Testis (tissue), 3 donors: ENCODE data around the gene SLITRK3. TPM values are rescaled to one million over a fixed set of nuclear protein-coding genes. Genes with fewer than 3 reads are reported as not detected.
A peak's percentile ranks its signal among the peaks of the same experiment; 100 is the strongest.

Source experiments
- DNase-seq: peaks from one replicate; pipeline ENCODE4 v3.0.0-alpha.2; 2019
- H3K27ac ChIP-seq, 2 donors: fragments of 200-600 bp; sonication (generic); one replicate each; pipeline ENCODE4 v1.5.1; 2019
- H3K27me3 ChIP-seq: fragments of 200-600 bp; sonication (generic); one replicate; pipeline ENCODE4 v1.5.1; 2019
- H3K36me3 ChIP-seq: fragments of 200-600 bp; sonication (generic); one replicate; pipeline ENCODE4 v1.5.1; 2017; ENCODE audit warnings: low read depth; ENCODE audit errors: missing control alignments
- H3K4me1 ChIP-seq: fragments of 200-600 bp; sonication (generic); one replicate; pipeline ENCODE4 v1.5.1; 2019
- H3K4me3 ChIP-seq, 2 donors: fragments of 200-600 bp; sonication (generic); one replicate each; pipeline ENCODE4 v1.5.1; 2017 to 2019
- H3K9me3 ChIP-seq: fragments of 200-600 bp; sonication (generic); one replicate; pipeline ENCODE4 v1.5.1; 2017
- POLR2A ChIP-seq: fragments of 450-650 bp; IDR thresholded peaks from one replicate; pipeline ENCODE4 v1.6.1; 2017; ENCODE audit warnings: antibody characterized with exemption, mild to moderate bottlenecking, moderate library complexity
- WGBS, 2 donors: methylation state at CpG; one replicate each; pipeline ENCODE4 v1.1.5; 2018; 5-methylcytosine and 5-hydroxymethylcytosine counted together
- intact Hi-C: fragments of 100-400 bp; cut with DNase I; formaldehyde crosslinking; loops from one replicate; pipeline ENCODE4 v1.15.1; 2023; ENCODE audit warnings: low total_unique reads
- polyA plus RNA-seq: library from polyadenylated mRNA; stranded (reverse); fragments of 350-450 nt; fragmentation: Illumina TruSeq; extraction: RNeasy Lipid Tissue Mini Kit (QIAGEN cat#74804); gene quantifications from one replicate; pipeline ENCODE4 v1.2.3, GENCODE V29; 2014; ENCODE audit warnings: low read depth, low replicate concordance; ENCODE audit not compliant: insufficient read depth
- total RNA-seq, 2 donors: library from RNA; depleted of rRNA; stranded (reverse); fragments of >200 nt; gene quantifications; one replicate each; pipeline ENCODE4 v1.2.3, GENCODE V29; 2016
- TF ChIP-seq, protein P1 (sequence below), 3 experiments: fragments of 450-650 bp in 2 of 3; fragments of 200-600 bp in 1 of 3; sonication (generic) in 1 of 3; IDR thresholded peaks; one replicate each; pipeline ENCODE4 v1.5.1; 2016 to 2019; ENCODE audit warnings: antibody characterized with exemption in 3 of 3, mild to moderate bottlenecking in 2 of 3, moderate library complexity in 1 of 3

Gene SLITRK3
- total and polyA plus RNA-seq, 3 donors from 2014 or later, result 0.06 to 1.6 (median 0.16) TPM

DNA sequence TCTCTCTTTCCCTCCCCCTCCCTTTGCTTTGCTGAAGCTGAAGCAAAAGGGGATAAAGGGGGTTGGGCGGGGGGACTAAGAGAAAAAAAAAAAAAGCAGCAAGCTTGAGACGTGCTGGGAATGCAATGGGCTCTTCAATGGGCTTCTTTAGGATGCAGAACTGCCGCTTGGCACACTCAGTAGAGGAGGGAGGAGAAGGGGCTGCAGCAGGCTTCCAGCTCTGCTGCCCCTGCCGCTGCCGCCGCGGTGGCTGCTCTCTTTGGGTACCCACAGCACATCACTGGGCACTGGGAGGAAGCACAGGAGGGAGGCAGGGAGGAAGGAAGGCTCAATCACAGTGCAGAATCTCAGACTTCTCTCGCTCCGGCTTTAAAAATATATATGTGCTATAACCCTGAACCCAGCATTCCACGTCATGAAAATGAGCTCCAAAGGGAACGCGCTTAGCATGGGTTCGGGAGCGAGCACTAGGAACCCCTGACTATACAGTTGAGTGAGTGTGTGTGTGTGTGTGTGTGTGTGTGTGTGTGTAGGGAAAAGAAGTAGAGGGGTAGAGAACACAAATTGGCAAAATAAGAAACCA is 3.5 kb downstream of the SLITRK3 start:
- 10 to 12% methylated on average over 14 of the region's 14 CpGs for WGBS, 2 donors
- no peak for DNase-seq
- Histone ChIP-seq H3K4me3 (no peak overlapping the region), H3K36me3 (no peaks in the 10 kb centered on the region), H3K9me3 (no peaks in the 10 kb centered on the region), H3K4me1 (peaks cover 27% of the 10 kb centered on the region), H3K27me3 (peaks cover 8% of the 10 kb centered on the region), H3K27ac (no peak overlapping the region)
- TF ChIP-seq POLR2A, result no peak
- TF ChIP-seq, protein P1, sequence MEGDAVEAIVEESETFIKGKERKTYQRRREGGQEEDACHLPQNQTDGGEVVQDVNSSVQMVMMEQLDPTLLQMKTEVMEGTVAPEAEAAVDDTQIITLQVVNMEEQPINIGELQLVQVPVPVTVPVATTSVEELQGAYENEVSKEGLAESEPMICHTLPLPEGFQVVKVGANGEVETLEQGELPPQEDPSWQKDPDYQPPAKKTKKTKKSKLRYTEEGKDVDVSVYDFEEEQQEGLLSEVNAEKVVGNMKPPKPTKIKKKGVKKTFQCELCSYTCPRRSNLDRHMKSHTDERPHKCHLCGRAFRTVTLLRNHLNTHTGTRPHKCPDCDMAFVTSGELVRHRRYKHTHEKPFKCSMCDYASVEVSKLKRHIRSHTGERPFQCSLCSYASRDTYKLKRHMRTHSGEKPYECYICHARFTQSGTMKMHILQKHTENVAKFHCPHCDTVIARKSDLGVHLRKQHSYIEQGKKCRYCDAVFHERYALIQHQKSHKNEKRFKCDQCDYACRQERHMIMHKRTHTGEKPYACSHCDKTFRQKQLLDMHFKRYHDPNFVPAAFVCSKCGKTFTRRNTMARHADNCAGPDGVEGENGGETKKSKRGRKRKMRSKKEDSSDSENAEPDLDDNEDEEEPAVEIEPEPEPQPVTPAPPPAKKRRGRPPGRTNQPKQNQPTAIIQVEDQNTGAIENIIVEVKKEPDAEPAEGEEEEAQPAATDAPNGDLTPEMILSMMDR (IDR thresholded peaks at IDR 0.05), result no peak
- intact Hi-C loops, result no loop called here

DNA sequence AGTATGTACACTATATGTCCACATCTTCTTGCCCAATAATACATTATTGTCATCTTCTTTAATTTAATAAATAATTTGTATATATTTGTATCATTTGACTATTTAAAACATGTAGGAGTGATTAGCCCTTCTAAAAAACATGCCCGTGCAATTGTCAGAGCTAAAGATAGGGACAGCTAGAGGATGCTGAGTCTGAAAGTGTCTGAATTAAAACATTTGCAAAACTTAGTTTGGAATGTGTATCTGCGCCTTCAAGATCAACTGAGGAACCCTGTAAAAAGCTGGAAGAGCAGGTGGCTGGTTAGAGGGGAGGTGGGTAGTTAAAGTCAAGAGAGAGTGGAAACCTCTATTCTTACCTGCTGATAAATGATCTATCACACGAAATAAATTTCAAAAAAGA is 4.7 kb downstream of the SLITRK3 start:
- peaks cover 19% of the 10 kb centered on the region for H3K4me1 ChIP-seq
- 59 to 63% methylated on average over 3 of the region's 3 CpGs for WGBS, 2 donors
- TF ChIP-seq, protein P1 (IDR thresholded peaks at IDR 0.05), result no peak
- TF ChIP-seq POLR2A, result no peak
- peaks cover 8% of the 10 kb centered on the region for H3K27me3 ChIP-seq
- intact Hi-C loops, result no loop called here
- no peak overlapping the region for H3K27ac ChIP-seq
- no peak for DNase-seq
- no peaks in the 10 kb centered on the region for H3K9me3 ChIP-seq
- H3K36me3 ChIP-seq, result no peaks in the 10 kb centered on the region
- no peak overlapping the region for H3K4me3 ChIP-seq

DNA sequence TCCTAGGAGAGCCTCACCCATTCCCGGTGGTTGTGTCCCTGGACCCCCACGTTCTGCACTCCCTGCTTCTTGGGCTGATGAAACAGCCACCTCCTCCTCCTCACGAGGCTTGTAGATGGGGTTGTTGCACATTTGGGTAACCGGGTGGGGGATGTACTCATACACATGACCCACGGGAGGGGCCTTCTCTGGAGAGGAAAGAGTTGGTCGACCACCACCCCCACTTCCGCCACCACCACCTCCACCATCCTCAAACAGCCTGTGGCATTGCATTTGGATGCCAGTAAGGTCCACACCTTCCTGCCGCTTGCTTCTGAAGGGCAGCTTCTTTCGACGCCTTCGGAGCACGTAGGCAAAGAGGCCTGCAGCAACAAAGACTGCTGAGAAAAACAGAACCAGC is 7.7 kb downstream of the SLITRK3 start:
- no peak for TF ChIP-seq POLR2A
- WGBS, 2 donors, result 66 to 89% methylated on average over 9 to 12 of the region's 12 CpGs
- Histone ChIP-seq H3K27ac (no peak overlapping the region), H3K27me3 (no peaks in the 10 kb centered on the region), H3K4me3 (no peak overlapping the region), H3K9me3 (no peaks in the 10 kb centered on the region), H3K4me1 (peaks cover 1% of the 10 kb centered on the region), H3K36me3 (no peaks in the 10 kb centered on the region)
- no peak for DNase-seq
- intact Hi-C loops, result no loop called here

DNA sequence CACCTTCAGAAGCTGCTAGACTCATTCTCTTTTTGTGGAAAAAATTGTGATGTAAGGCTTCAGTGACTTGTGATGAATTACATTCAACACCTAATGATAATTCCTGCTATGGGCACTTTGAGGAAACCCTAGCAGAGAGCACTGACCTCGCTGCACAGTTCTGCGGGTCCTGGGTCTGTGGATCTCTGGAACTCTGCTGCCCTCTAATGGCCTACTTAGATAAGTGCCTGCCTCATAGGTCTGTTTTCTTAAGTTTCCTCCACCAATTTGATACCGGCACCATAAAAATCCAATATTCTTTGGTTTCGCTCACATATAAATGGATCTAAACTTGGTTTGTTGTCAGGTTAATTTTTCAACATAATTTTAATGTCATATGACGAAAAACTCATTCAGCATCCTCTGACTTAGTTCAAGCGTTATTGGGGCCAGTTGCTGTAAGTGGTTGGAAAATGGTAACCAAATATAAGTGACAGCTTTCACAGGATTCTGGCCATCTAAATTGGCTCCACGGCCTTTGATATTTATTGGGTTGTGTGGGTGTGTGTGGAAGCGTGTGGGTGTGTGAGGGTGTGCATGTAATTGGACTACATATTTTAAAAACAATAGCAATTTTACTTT is 10.4 kb downstream of the SLITRK3 start:
- no peaks in the 10 kb centered on the region for H3K36me3 ChIP-seq
- no peaks in the 10 kb centered on the region for H3K27me3 ChIP-seq
- WGBS, 2 donors, result 17% methylated on average over 8 of the region's 8 CpGs
- no peaks in the 10 kb centered on the region for H3K9me3 ChIP-seq
- no peak overlapping the region for H3K27ac ChIP-seq
- no peaks in the 10 kb centered on the region for H3K4me1 ChIP-seq
- intact Hi-C loops, result no loop called here
- peak; percentile 79 for DNase-seq
- TF ChIP-seq, protein P1 (IDR thresholded peaks at IDR 0.05), result peak; percentile 39 to 79 (median 50)
- no peak for TF ChIP-seq POLR2A
- no peak overlapping the region for H3K4me3 ChIP-seq

DNA sequence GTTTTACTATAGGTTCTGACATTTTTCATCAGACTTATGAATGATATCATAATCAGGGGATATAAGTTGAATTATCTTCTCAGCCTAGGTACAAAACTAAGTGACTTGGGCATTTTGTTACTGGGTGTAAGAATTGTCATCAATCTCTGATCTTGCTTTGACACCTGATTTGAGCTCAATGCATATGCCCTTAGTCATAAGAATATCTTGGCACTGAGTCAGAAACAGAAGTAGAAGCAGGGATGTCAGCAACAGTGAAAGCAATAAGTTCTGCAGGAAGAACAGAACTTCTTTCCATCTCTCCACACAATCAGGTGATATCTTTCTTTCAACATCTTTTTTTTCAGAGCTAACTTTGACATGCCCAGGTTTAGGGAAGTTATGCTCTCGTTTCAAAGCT is 14.6 kb downstream of the SLITRK3 start:
- no peaks in the 10 kb centered on the region for H3K9me3 ChIP-seq
- DNase-seq, result no peak
- 47 to 73% methylated on average over 1 of the region's 1 CpG for WGBS, 2 donors
- H3K4me1 ChIP-seq, result no peaks in the 10 kb centered on the region
- no peak overlapping the region for H3K27ac ChIP-seq
- H3K27me3 ChIP-seq, result no peaks in the 10 kb centered on the region
- TF ChIP-seq POLR2A, result no peak
- TF ChIP-seq, protein P1 (IDR thresholded peaks at IDR 0.05), result no peak
- intact Hi-C loops, result no loop called here
- no peaks in the 10 kb centered on the region for H3K36me3 ChIP-seq
- H3K4me3 ChIP-seq, result no peak overlapping the region
